GF-D8 (cell line): Measurements from ENCODE around the gene GMEB2.

Source experiments
- DNase-seq: peaks from one replicate; lab custom pipeline; 2025; lab: John Stamatoyannopoulos, UW

The GMEB2 gene

DNA sequence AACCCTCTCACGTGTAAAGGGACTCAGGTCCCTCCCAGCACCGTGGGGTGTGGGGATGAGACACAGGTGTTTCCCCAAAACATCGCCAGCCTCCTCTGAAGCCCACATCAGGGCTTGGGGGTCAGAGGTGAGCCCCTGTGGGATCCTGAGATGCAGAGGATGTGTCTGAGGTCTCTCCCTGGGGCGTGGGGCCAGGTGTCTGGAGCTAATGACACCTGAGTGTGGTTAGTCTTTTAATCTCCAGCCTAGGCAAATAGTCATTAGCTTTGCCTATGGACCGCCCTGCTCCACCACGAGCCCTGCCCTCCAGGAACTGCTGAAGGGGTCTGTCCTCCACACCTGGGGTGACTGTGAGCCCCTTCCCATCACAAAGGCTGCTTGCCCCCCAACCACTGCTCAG lies 81.1 kb downstream of the GMEB2 start:
- no peak for DNase-seq

DNA sequence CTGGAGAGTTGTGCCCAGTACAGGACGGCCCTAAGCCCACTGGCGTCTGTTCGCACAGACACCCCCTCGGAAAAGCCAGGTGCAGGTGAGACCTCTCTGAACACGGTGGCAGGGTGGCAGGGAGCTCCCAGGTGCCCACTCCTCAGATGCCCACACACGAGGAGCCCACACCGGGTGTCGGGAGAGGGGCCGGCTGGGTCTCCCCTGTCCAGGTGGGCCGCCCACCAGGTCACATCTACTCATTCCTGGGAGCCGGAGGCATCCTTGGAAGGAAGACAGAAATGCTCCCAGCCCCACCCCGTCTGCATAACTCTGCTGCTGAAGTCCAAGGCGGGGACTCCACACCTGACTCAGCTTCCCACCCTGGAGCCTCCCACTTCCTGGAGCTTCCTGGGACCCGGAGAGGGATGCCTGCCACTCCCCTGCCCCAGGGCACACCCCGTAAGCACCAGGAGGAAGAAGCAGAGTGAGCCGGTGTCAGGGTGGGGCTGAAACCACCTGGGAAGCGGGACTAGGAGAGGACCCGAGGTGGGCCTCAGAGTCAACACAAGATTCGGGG lies 81.9 kb downstream of the GMEB2 start:
- DNase-seq = no peak

DNA sequence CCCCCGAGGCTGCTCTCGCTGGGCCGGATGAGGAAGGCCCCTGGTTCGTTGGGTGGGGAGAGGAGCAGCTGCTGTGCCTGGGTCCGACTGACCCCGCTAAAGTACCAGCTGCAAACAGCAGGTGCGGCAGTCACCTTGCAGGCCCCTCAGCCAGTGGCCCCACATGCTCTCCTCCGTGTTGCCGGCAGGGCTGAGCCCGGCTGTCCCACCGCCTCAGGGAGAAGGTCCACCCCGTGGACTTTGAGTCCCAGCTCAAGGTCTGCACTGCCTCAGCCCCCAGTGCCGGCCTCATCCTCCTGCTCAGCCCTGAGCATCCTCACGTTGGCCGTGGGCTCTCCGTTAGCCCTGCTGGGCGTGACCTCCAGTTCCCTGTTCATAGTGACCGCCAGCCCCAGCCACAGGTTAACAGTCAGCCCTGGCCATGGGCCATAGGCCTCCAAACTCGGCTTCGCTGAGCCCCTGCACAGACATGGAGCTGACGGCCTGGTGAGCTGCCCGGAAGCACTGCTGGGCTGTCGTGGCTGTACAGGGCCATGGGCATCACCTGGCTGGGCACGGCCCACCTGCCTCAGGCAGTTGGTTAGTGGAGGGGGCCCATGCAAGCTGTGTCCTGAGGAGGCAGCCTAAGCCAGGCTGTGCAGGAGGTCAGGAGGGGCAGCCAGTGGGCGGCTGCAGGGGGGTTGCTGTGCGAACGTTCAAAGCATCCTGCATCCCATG lies 82.5 kb downstream of the GMEB2 start:
- no peak for DNase-seq

DNA sequence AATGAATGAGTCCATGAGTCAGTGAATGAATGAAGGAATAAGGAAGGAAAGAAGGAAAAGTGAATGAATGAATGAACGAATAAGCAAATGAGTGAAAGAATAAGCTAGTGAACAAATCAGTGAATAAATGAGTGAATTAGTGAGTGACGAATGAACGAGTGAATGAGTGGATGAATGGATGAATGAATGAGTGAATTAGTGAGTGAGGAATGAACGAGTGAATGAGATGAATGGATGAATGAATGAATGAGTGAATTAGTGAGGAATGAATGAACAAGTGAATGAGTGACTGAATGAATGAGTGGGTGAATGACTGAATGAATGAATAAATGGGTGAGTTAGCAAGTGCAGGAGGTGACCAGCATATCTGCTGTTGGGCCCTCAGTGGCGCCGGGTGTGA lies 83.2 kb downstream of the GMEB2 start:
- DNase-seq = no peak

DNA sequence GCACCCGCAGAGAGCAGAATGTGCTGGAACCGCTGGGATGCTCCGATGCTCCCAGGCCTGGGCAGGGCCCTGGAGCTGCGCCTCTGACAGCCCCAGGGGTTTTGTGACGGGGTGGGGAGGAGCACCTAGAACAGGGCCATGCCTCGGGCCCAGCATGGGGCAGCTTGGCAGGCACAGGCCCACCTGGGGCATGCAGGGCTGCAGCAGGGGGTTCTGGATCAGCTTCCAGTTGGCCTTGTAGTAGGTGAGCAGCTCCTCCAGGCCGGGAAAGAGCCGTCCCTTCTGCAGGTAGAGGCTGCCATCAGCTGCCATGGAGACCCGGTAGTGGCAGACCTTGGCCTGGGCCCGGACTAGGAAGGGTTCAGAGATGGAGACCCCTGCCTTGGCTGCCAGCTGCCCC lies 83.8 kb downstream of the GMEB2 start:
- no peak for DNase-seq

DNA sequence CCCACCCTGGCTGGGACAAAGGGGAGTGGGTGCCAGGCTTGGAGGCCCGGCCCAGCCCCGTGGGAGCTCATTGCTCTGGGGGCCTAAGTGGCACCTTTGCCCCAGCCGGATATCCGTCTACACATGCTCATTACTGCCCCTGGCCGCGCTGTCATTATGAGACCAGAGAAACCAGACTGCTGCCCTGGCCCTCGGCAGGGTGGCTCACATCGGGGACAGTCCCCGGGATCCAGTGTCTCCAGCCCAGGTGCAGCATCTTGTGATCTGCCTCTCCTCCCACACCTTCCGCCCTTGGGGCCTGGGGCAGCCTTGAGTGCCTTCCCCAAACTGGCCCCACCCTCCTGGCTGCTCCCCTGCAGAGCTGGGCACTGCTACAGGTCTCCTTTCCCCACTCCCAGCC lies 84.2 kb downstream of the GMEB2 start:
- DNase-seq = no peak

DNA sequence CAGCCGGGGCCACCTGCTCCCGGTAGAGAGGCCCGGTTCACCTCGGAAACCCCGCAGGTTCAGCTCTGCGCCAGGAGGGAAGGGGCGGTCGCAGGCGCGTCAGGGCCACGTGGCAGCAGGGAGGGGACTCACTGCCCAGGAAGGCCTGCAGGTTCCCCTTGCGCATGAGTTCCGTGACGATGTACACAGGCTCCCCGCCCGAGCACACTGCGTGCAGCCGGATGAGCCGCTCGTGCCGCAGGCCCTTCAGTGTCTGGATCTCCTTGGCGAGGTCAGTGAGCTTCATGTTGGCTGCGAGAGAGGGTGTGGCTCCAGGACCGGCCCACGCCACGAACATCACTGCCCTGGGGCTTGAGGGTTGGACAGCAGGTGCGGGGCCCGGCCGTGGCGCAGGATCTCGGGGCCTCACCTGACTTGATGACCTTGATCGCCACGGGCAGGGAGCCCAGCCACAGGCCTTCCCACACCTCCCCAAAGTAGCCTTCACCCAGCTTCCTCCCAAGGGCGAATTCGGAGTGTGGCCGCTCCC lies 84.8 kb downstream of the GMEB2 start:
- no peak for DNase-seq

DNA sequence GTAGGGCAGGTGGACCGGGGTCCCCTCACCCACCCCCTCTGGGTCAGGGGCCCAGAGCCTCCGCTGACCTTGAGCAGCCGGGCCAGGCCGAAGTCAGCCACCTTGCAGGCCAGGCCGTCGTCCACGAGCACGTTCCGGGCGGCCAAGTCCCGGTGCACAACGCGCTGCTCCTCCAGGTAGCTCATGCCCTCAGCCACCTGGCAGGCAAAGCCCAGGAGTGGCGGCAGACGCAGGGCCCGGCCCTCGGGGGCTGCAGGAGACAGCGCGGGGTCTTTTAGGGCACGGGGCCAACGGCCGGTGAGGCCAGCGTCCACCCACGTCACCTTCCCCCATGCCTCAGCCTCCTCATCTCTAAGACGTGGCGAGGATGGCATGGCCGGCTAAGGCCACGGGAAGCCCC lies 85.5 kb downstream of the GMEB2 start:
- no peak for DNase-seq

DNA sequence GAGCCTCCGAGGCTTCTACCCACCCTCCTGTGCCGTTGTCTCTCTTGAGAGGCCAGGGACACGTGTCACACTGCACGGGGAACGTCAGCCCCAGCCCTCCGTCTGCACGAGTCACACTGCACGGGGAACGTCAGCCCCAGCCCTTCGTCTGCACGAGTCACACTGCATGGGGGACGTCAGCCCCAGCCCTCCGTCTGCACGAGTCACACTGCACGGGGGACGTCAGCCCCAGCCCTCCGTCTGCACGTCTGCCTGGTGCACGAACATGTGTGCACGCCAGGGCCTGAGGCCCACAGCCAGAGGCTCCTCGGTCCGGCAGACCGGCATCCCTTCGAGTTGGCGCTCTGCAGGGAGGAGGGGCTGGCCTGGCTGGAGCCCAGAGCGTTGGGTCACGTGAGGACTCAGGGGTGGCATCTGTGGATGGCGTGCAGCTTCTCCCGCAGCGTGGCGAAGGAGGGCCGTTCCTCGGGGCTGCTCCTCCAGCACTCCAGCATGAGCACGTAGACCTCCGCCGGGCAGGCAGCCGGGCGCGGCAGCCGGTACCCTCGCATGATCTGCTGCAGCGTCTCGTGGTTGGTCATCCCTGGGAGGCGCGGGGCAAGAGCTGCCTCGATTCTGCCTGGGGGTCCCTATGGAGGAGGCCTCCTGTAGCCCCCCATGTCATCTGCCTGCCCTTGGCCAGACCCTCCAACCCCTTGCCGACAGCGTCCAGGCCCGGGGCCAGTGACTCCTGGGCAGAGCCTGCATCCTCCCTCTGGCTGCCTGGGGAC lies 86.3 kb downstream of the GMEB2 start:
- no peak for DNase-seq

DNA sequence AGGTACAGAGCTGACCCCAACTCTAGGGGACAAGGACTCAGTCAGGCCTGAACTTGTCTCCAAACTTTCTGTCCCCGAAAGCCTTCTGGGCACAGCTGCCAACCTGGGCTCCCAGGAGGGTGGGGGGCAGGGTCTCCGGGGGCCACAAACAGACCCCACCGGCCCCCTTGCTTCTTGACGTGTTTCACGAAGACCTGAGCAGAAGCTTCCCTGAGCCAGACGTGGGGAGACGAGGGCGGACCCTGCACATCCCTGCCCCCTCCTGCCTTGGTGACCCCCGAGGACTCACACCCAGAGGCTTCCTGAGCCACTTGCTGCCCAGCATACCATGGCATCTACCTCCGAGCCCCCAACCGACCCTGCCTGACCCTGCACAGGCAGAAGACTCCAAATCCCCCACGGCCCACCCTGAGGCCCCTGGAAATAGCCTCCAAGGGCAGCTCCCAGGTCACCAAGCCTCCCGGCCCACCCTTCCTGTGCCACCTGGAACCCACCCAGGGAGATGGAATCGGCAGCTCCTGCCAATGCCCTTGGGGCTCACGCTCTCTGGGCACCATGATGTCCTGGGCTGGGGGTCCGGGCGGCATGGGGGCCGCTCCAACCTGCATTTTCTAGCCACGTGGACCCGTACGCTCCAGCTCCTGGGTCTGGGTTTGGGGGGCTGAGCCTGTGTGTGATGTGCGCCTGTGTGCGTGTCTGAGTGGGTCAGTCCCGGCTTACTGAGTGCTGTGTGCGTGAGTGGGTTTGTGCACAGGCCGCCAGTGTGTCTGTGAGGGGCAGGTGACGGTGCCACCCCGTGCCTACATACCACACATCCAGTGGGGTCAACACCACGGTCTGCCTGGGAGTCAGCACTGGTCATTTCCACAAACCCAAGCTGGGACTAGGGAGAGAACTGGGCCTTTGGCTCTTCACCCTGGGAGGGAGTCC lies 87.2 kb downstream of the GMEB2 start:
- DNase-seq = no peak

DNA sequence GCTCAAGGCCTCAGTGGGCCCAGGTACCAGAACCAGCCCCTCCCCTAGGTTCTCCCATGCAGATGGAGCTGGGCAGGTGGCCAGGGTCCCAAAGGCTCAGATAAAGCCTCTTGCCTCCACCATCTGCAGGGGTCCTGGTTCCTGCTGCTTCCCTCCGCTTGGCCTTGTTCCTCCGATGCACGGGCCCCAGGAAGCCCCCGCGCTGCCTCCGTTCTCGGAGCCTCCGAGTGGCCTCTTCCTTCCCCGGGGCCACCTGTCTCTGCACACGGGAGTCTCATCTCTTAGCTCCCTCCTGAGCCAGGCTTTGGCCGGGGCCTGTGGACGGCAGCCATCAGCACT lies 87.8 kb downstream of the GMEB2 start:
- DNase-seq = no peak

DNA sequence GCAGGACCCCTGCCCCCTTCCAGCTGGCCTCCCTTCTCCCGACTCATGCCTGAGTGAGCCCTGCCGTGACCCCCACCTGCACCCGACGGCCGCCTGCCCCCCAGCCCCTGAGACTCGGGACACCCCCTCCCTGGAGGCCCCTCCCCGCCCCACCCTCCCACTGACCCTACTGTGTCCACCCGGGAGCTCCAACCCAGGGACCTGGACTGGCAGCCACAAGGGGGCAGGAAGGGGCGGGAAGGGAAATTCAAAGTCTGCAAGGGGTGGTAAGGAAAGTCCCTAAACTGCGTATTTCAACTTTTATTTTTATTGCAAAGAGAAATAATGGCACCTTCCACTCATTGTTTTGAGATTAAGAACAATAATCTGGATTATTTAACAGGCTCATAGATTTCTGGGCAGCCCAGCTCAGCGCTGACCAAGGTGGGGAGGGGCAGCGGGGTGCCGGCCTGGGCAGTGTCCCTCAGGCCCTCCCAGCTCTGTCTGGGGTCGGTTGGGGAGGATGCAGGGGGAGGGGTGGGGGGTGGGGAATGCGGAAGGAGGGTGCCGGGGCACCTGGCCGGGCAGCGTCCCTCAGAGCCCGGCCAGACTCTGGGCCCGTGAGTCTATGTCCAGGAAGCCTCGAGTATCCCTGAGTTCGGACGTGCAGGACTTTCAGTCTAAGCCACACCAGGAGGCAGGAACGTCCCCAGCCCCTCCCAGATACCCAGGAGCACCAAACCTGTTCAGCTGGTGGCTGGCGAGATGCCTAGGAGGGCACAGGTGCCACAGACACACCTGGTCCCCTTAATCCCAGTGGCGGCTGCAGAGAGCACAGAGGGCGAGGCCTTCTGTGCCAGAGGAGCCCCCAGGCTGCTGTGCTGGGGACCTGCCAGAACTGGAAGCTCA lies 88.5 kb downstream of the GMEB2 start:
- no peak for DNase-seq
